Natural killer cell (primary cell): ENCODE data around the gene AIF1L. TPM values are rescaled to one million over a fixed set of nuclear protein-coding genes. Genes with fewer than 3 reads are reported as not detected.

Experiments used
- ATAC-seq, 3 donors: fragments of 150-1000 bp in 2 of 3; fragments of 200-7000 bp in 1 of 3; cut with Tn5 transposase; 1 replicate in 1 of 3; 2 replicates in 2 of 3; pipeline ENCODE4 v1.10.0; 2021; ENCODE audit warnings: mild to moderate bottlenecking in 2 of 3, moderate library complexity in 2 of 3
- DNase-seq, 2 donors: peaks; one replicate each; pipeline versions ENCODE4 v3.0.0 to v3.0.0-alpha.2; 2013 to 2021; ENCODE audit warnings: mixed read lengths in 1 of 2
- H3K27ac ChIP-seq: one replicate; pipeline ENCODE4 v1.5.1; 2013; ENCODE audit warnings: mild to moderate bottlenecking, low read length
- H3K27me3 ChIP-seq: one replicate; pipeline ENCODE4 v1.6.1; 2013; ENCODE audit warnings: low read length; ENCODE audit not compliant: control insufficient read depth, insufficient read depth
- H3K36me3 ChIP-seq: one replicate; pipeline ENCODE4 v1.6.1; 2013; ENCODE audit warnings: low read length; ENCODE audit not compliant: control insufficient read depth, insufficient read depth
- H3K4me1 ChIP-seq: one replicate; pipeline ENCODE4 v1.6.1; 2013; ENCODE audit warnings: low read length; ENCODE audit not compliant: control insufficient read depth, insufficient read depth
- H3K4me3 ChIP-seq: one replicate; pipeline ENCODE4 v1.5.1; 2013; ENCODE audit warnings: low read length
- H3K9me3 ChIP-seq: one replicate; pipeline ENCODE4 v1.6.1; 2013; ENCODE audit warnings: low read length; ENCODE audit not compliant: control insufficient read depth, insufficient read depth
- H3K27ac Mint-ChIP-seq, 2 donors: one replicate each; pipeline ENCODE4 v1.8.0; 2022; ENCODE audit warnings: mild to moderate bottlenecking in 2 of 2, mixed read lengths in 2 of 2, moderate library complexity in 1 of 2
- H3K27me3 Mint-ChIP-seq, 2 donors: one replicate each; pipeline ENCODE4 v1.8.0; 2022; ENCODE audit warnings: low read depth in 2 of 2, mixed read lengths in 2 of 2
- H3K36me3 Mint-ChIP-seq: one replicate; pipeline ENCODE4 v1.8.0; 2022; ENCODE audit warnings: mixed read lengths
- H3K4me1 Mint-ChIP-seq, 2 donors: one replicate each; pipeline ENCODE4 v1.8.0; 2022; ENCODE audit warnings: mixed read lengths in 2 of 2
- H3K4me3 Mint-ChIP-seq: one replicate; pipeline ENCODE4 v1.8.0; 2022; ENCODE audit warnings: mild to moderate bottlenecking, moderate library complexity, mixed read lengths
- H3K9me3 Mint-ChIP-seq, 2 donors: one replicate each; pipeline ENCODE4 v1.8.0; 2022; ENCODE audit warnings: mixed read lengths in 2 of 2
- WGBS: methylation state at CpG from one replicate; pipeline ENCODE4 v1.1.7; 2013; ENCODE audit warnings: missing lambda C conversion rate; ENCODE audit not compliant: insufficient coverage; 5-methylcytosine and 5-hydroxymethylcytosine counted together
- intact Hi-C: fragments of 100-400 bp; cut with micrococcal nuclease; formaldehyde crosslinking; loops from one replicate; pipeline ENCODE4 v1.14.2; 2022
- total RNA-seq, 4 donors: library from RNA; stranded (reverse); fragments of 120-200 nt in 1 of 4; gene quantifications; one replicate each; pipeline versions ENCODE4 v1.2.3 to v1.2.4, GENCODE V29; 2013 to 2022
- TF ChIP-seq, protein P1 (sequence below): fragments of 200-600 bp; IDR thresholded peaks from one replicate; pipeline ENCODE4 v1.8.0; 2022; ENCODE audit warnings: antibody characterized with exemption

AIF1L gene
- total RNA-seq, 3 donors from 2014 or later (not counting 1 experiment from before 2014, with no cell fraction given), result not detected

DNA sequence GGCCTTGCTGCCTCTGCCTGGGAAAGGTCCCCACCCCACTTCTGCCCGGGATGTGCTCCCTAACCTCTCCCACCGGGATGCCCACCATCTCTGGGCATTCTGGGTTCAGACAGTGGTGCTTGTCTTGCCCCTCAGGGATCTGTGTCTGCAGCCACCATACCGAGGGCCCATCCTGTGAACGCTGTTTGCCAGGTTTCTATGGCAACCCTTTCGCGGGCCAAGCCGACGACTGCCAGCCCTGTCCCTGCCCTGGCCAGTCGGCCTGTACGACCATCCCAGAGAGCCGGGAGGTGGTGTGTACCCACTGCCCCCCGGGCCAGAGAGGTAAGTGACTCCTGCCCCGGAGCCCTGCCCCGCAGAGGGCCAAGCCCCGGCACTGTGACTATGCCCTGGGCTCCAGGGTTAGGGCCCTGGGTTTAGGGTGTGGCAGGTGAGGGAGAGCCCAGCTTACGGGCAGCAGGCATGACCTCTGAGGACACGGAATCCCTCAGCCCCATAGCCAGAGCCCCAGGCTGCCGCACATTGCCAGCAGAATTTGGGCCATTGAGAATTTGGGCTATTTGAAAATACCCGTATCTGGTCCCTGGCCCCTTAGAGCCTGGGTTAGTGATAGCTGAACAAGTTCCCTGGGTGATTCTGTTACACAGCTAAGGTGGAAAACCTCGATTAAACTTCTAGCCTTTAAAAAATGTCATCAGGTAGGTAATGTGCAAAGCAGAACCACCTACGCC, 35.3 kb upstream of the AIF1L start:
- Mint-ChIP-seq H3K27ac (no peak overlapping the region), H3K36me3 (no peaks in the 10 kb centered on the region), H3K27me3 (peaks cover 0 to 2% of the 10 kb centered on the region in 2 donors), H3K4me3 (no peak overlapping the region), H3K4me1 (no peaks in the 10 kb centered on the region), H3K9me3 (no peaks in the 10 kb centered on the region)
- Histone ChIP-seq H3K4me3 (no peak overlapping the region), H3K4me1 (no peaks in the 10 kb centered on the region), H3K36me3 (no peaks in the 10 kb centered on the region), H3K27me3 (no peaks in the 10 kb centered on the region), H3K27ac (no peak overlapping the region), H3K9me3 (no peaks in the 10 kb centered on the region)
- ATAC-seq, result no peak
- no peak for DNase-seq
- TF ChIP-seq, protein P1, sequence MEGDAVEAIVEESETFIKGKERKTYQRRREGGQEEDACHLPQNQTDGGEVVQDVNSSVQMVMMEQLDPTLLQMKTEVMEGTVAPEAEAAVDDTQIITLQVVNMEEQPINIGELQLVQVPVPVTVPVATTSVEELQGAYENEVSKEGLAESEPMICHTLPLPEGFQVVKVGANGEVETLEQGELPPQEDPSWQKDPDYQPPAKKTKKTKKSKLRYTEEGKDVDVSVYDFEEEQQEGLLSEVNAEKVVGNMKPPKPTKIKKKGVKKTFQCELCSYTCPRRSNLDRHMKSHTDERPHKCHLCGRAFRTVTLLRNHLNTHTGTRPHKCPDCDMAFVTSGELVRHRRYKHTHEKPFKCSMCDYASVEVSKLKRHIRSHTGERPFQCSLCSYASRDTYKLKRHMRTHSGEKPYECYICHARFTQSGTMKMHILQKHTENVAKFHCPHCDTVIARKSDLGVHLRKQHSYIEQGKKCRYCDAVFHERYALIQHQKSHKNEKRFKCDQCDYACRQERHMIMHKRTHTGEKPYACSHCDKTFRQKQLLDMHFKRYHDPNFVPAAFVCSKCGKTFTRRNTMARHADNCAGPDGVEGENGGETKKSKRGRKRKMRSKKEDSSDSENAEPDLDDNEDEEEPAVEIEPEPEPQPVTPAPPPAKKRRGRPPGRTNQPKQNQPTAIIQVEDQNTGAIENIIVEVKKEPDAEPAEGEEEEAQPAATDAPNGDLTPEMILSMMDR, result no peak
- intact Hi-C loops, result no loop called here
- WGBS, result 79% methylated on average over 21 of the region's 21 CpGs

DNA sequence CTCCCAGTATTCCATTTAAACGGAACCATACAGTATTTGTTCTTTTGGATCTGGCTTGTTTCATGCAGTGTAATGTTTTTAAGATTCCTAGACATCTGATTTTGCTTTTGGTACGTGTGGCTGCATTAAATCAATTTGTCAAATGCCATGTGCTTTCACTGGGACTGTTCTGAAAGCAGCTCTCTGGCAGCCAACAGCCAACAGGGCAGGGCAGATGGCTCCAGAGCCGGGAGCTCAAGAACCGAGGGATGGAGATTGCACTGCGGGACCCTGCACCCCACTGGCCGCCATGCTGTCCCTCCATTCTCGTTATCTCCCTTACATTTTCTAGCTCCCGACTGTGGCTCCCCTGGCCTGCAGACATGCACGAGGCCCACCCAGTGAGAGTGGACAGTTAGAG, 33.4 kb upstream of the AIF1L start:
- TF ChIP-seq, protein P1, result no peak
- Mint-ChIP-seq H3K9me3 (no peaks in the 10 kb centered on the region), H3K27me3 (peaks cover 0 to 2% of the 10 kb centered on the region in 2 donors), H3K36me3 (no peaks in the 10 kb centered on the region), H3K27ac (no peak overlapping the region), H3K4me1 (no peaks in the 10 kb centered on the region), H3K4me3 (no peak overlapping the region)
- H3K4me1 ChIP-seq, result no peaks in the 10 kb centered on the region
- intact Hi-C loops, result no loop called here
- no peak for ATAC-seq
- H3K27ac ChIP-seq, result no peak overlapping the region
- no peaks in the 10 kb centered on the region for H3K9me3 ChIP-seq
- WGBS, result 89% methylated on average over 9 of the region's 9 CpGs
- H3K36me3 ChIP-seq, result no peaks in the 10 kb centered on the region
- no peak overlapping the region for H3K4me3 ChIP-seq
- H3K27me3 ChIP-seq, result no peaks in the 10 kb centered on the region
- no peak for DNase-seq

DNA sequence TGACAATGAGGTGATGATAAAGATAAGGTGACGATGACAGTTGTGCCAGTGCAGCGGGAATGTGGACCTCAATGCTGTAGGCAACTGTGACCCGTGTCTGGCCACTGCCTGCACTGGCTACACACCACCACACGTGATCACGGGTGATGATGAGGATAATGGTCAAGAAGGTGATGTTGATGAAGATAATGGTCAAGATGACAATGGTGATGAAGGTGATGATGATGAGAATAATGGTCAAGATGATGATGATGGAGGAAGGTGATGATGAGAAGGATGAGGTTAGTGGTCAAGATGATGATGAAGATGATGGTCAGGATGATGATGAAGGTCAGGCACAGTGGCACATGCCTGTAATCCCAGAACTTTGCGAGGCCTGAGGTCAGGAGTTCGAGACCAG, 30.7 kb upstream of the AIF1L start:
- Histone ChIP-seq H3K27ac (no peak overlapping the region), H3K9me3 (no peaks in the 10 kb centered on the region), H3K27me3 (no peaks in the 10 kb centered on the region), H3K36me3 (no peaks in the 10 kb centered on the region), H3K4me3 (no peak overlapping the region), H3K4me1 (no peaks in the 10 kb centered on the region)
- H3K27ac Mint-ChIP-seq, result no peak overlapping the region
- 92% methylated on average over 7 of the region's 7 CpGs for WGBS
- intact Hi-C loops, result no loop called here
- no peak overlapping the region for H3K4me3 Mint-ChIP-seq
- ATAC-seq (no peak), DNase-seq (no peak)
- TF ChIP-seq, protein P1, result no peak
- H3K36me3 Mint-ChIP-seq, result no peaks in the 10 kb centered on the region
- H3K9me3 Mint-ChIP-seq, result no peaks in the 10 kb centered on the region
- H3K4me1 Mint-ChIP-seq, result no peaks in the 10 kb centered on the region
- H3K27me3 Mint-ChIP-seq, result peaks cover 0 to 2% of the 10 kb centered on the region in 2 donors

DNA sequence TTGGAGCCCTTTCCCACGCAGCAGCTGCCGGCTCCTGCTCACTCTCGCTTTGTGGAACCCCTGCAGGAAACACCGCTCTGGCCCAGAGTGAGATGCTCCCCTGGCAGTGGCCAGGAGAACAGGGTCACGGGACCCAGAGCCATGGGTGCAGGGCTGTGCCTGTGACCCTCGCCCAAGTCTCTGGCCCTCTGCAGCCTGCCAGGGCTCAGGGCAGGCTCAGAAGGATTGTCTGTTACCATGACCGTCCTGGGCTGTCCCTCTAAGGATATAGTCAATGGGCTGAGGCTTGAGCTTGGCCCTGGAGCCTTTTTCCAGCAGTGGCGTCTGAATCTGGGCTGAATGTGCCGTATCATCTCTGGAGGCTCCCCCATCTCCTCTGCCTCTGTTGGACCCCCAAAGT, 28.7 kb upstream of the AIF1L start:
- no peaks in the 10 kb centered on the region for H3K4me1 Mint-ChIP-seq
- H3K4me1 ChIP-seq, result no peaks in the 10 kb centered on the region
- H3K36me3 ChIP-seq, result no peaks in the 10 kb centered on the region
- H3K36me3 Mint-ChIP-seq, result no peaks in the 10 kb centered on the region
- DNase-seq, result no peak
- no peak overlapping the region for H3K4me3 Mint-ChIP-seq
- no peak overlapping the region for H3K27ac ChIP-seq
- peaks cover 0 to 2% of the 10 kb centered on the region in 2 donors for H3K27me3 Mint-ChIP-seq
- TF ChIP-seq, protein P1, result no peak
- no peak overlapping the region for H3K27ac Mint-ChIP-seq
- H3K4me3 ChIP-seq, result no peak overlapping the region
- H3K9me3 Mint-ChIP-seq, result no peaks in the 10 kb centered on the region
- no peaks in the 10 kb centered on the region for H3K9me3 ChIP-seq
- 75% methylated on average over 9 of the region's 9 CpGs for WGBS
- no peak for ATAC-seq
- intact Hi-C loops, result no loop called here
- H3K27me3 ChIP-seq, result no peaks in the 10 kb centered on the region
